ENCODE results near the gene AGBL4. TPM values are rescaled to one million over a fixed set of nuclear protein-coding genes. Genes with fewer than 3 reads are reported as not detected.

The AGBL4 gene
- total RNA-seq, 1 experiment from 2014 or later: not detected

GRCh38 chr1:48882020-48882419 lies 1141.7 kb downstream of the AGBL4 start:
- Histone ChIP-seq H3K36me3 (ENCODE audit: control insufficient read depth in 1 of 2, insufficient read depth in 2 of 2, low read length in 2 of 2) (no peaks in the 10 kb centered on the region), H3K4me2 (ENCODE audit: low read length) (no peak overlapping the region), H3K4me1 (ENCODE audit: control insufficient read depth in 1 of 2, insufficient read depth in 2 of 2, low read length in 2 of 2) (peaks cover 0 to 6% of the 10 kb centered on the region in 2 experiments; a peak in 1 of 4 replicates), H3K9me3 (ENCODE audit: control insufficient read depth in 1 of 2, insufficient read depth in 1 of 2, low read depth in 1 of 2, low read length in 2 of 2) (no peaks in the 10 kb centered on the region), H3K9me2 (ENCODE audit: insufficient read depth) (no peaks in the 10 kb centered on the region), H3K27ac (ENCODE audit: low read depth, low read length) (no peak overlapping the region), H3K27me3 (ENCODE audit: insufficient read depth, low read length) (no peaks in the 10 kb centered on the region), H3K79me2 (ENCODE audit: insufficient read depth, low read length) (no peaks in the 10 kb centered on the region), H2AFZ (ENCODE audit: low read depth, low read length, poor library complexity, severe bottlenecking) (no peak overlapping the region), H3K9ac (ENCODE audit: low read length) (no peak overlapping the region), H3K4me3 (replicated peaks in 1 of 2; ENCODE audit: low read depth in 1 of 2, low read length in 2 of 2) (no peak overlapping the region), H4K20me1 (ENCODE audit: insufficient read depth) (no peaks in the 10 kb centered on the region)
- RAD21 ChIA-PET (ENCODE audit: low non-redundant PET in 1 of 2, low total read pairs in 2 of 2, uncharacterized antibody in 2 of 2, unreplicated experiment in 2 of 2): no interaction called here
- TF ChIP-seq EGR1 (IDR thresholded peaks at IDR 0.05; ENCODE audit: low read depth) (no peak), MAX (IDR thresholded peaks at IDR 0.05) (no peak), CEBPB (IDR thresholded peaks at IDR 0.05; ENCODE audit: low read depth) (no peak), EZH2phosphoT487 (IDR thresholded peaks at IDR 0.05; ENCODE audit: borderline replicate concordance) (no peak), FOSL1 (IDR thresholded peaks at IDR 0.05; ENCODE audit: low read depth) (no peak), ELF1 (IDR thresholded peaks at IDR 0.05; ENCODE audit: borderline replicate concordance, low read depth) (no peak), SP1 (IDR thresholded peaks at IDR 0.05; ENCODE audit: low read depth) (no peak), TCF7L2 (IDR thresholded peaks at IDR 0.05; ENCODE audit: borderline replicate concordance, extremely low read depth, insufficient read depth, insufficient read length) (no peak), POLR2A (IDR thresholded peaks at IDR 0.05; ENCODE audit: borderline replicate concordance, extremely low read depth, insufficient read depth, insufficient read length) (no peak), CTCF (IDR thresholded peaks at IDR 0.05 in 2 of 3, conservative IDR thresholded peaks at IDR 0.05 in 1 of 3; ENCODE audit: borderline replicate concordance in 1 of 3, insufficient read depth in 1 of 3, low read depth in 2 of 3, low read length in 2 of 3) (no peak)
- intact Hi-C loops (cut with micrococcal nuclease): no loop called here
- CTCF ChIA-PET: no interaction called here
- no peak for ATAC-seq
- DNase-seq (ENCODE audit: low read depth, low spot score): no peak
- POLR2A ChIA-PET: no interaction called here
- no TSS peak for BruUV-seq (replicated peaks)

Measured in HCT116 (cell line).